H9 (cell line): ENCODE results near the gene TLE6. TPM values are rescaled to one million over a fixed set of nuclear protein-coding genes. Genes with fewer than 3 reads are reported as not detected.

Experiments
- DNase-seq: peaks from one replicate; pipeline ENCODE4 v3.0.0-alpha.2; 2017
- H2AFZ ChIP-seq: one replicate; pipeline ENCODE4 v1.6.1; 2013; ENCODE audit warnings: mild to moderate bottlenecking, low read length, control low read depth, moderate library complexity
- H2AK5ac ChIP-seq: 2 replicates; pipeline ENCODE4 v1.6.1; 2013; ENCODE audit warnings: low read length, control low read depth, mixed read lengths; ENCODE audit not compliant: insufficient read length
- H2BK120ac ChIP-seq: one replicate; pipeline ENCODE4 v1.6.1; 2013; ENCODE audit warnings: low read depth, mild to moderate bottlenecking, low read length, control low read depth, inconsistent platforms; ENCODE audit not compliant: poor library complexity, severe bottlenecking
- H2BK12ac ChIP-seq: 2 replicates; pipeline ENCODE4 v1.6.1; 2013; ENCODE audit warnings: low read length, control low read depth, mixed read lengths, low read depth; ENCODE audit not compliant: insufficient read length
- H2BK15ac ChIP-seq: 2 replicates; pipeline ENCODE4 v1.6.1; 2013; ENCODE audit warnings: low read depth, low read length, control low read depth
- H2BK20ac ChIP-seq: one replicate; pipeline ENCODE4 v1.6.1; 2013; ENCODE audit warnings: low read depth, mild to moderate bottlenecking, low read length, control low read depth, inconsistent platforms; ENCODE audit not compliant: poor library complexity, severe bottlenecking
- H2BK5ac ChIP-seq: 2 replicates; pipeline ENCODE4 v1.6.1; 2013; ENCODE audit warnings: low read length, control low read depth, mixed read lengths; ENCODE audit not compliant: insufficient read length
- H3K14ac ChIP-seq: 2 replicates; pipeline ENCODE4 v1.6.1; 2013; ENCODE audit warnings: low read length, control low read depth; ENCODE audit not compliant: insufficient read depth
- H3K18ac ChIP-seq: 2 replicates; pipeline ENCODE4 v1.6.1; 2013; ENCODE audit warnings: low read depth, mild to moderate bottlenecking, mixed read lengths, low read length, control low read depth; ENCODE audit not compliant: insufficient read length
- H3K23ac ChIP-seq: 2 replicates; pipeline ENCODE4 v1.6.1; 2013; ENCODE audit warnings: low read length, control low read depth, mixed read lengths, low read depth; ENCODE audit not compliant: insufficient read length
- H3K23me2 ChIP-seq: 2 replicates; pipeline ENCODE4 v1.6.1; 2013; ENCODE audit warnings: low read depth, mild to moderate bottlenecking, mixed read lengths, low read length, control low read depth; ENCODE audit not compliant: insufficient read length, poor library complexity, severe bottlenecking
- H3K27ac ChIP-seq: 2 replicates; pipeline ENCODE4 v1.5.1; 2013; ENCODE audit warnings: low read length, control low read depth, mixed read lengths, low read depth; ENCODE audit not compliant: insufficient read length
- H3K27me3 ChIP-seq: 2 replicates; pipeline ENCODE4 v1.6.1; 2013; ENCODE audit warnings: low read length, control low read depth, inconsistent platforms; ENCODE audit not compliant: insufficient read depth
- H3K4ac ChIP-seq: 2 replicates; pipeline ENCODE4 v1.6.1; 2013; ENCODE audit warnings: low read depth, mild to moderate bottlenecking, control low read depth, inconsistent platforms, low read length, moderate library complexity
- H3K4me1 ChIP-seq: 2 replicates; pipeline ENCODE4 v1.6.1; 2013; ENCODE audit warnings: low read length, control low read depth, inconsistent platforms; ENCODE audit not compliant: insufficient read depth
- H3K4me2 ChIP-seq: 2 replicates; pipeline ENCODE4 v1.6.1; 2013; ENCODE audit warnings: low read length, control low read depth, mixed read lengths; ENCODE audit not compliant: insufficient read length, insufficient read depth
- H3K56ac ChIP-seq: 2 replicates; pipeline ENCODE4 v1.6.1; 2013; ENCODE audit warnings: low read depth, mild to moderate bottlenecking, mixed read lengths, low read length, control low read depth; ENCODE audit not compliant: insufficient read length
- H3K79me1 ChIP-seq: 2 replicates; pipeline ENCODE4 v1.6.1; 2013; ENCODE audit warnings: low read depth, mild to moderate bottlenecking, moderate library complexity, low read length, control low read depth, inconsistent platforms; ENCODE audit not compliant: insufficient read depth, poor library complexity, severe bottlenecking
- H3K79me2 ChIP-seq: 2 replicates; pipeline ENCODE4 v1.6.1; 2013; ENCODE audit warnings: low read length, control low read depth, inconsistent platforms; ENCODE audit not compliant: insufficient read depth
- H3K9ac ChIP-seq: 2 replicates; pipeline ENCODE4 v1.6.1; 2013; ENCODE audit warnings: low read length, control low read depth, mixed read lengths; ENCODE audit not compliant: insufficient read length; ENCODE audit errors: extremely low read depth
- H3K9me3 ChIP-seq: one replicate; pipeline ENCODE4 v1.6.1; 2013; ENCODE audit warnings: low read depth, low read length, inconsistent platforms; ENCODE audit not compliant: control insufficient read depth
- H3T11ph ChIP-seq: one replicate; pipeline ENCODE4 v1.6.1; 2013; ENCODE audit warnings: mild to moderate bottlenecking, low read length, control low read depth, inconsistent platforms
- H4K20me1 ChIP-seq: one replicate; pipeline ENCODE4 v1.6.1; 2013; ENCODE audit not compliant: control insufficient read depth, insufficient read length, insufficient read depth
- H4K5ac ChIP-seq: 2 replicates; pipeline ENCODE4 v1.6.1; 2013; ENCODE audit warnings: low read depth, mild to moderate bottlenecking, mixed read lengths, low read length, control low read depth; ENCODE audit not compliant: insufficient read length
- H4K8ac ChIP-seq: replicated peaks from 2 replicates; pipeline ENCODE4 v1.6.1; 2013; ENCODE audit warnings: low read length, control low read depth, mixed read lengths, low read depth; ENCODE audit not compliant: insufficient read length
- H4K91ac ChIP-seq: 2 replicates; pipeline ENCODE4 v1.6.1; 2013; ENCODE audit warnings: low read depth, mild to moderate bottlenecking, moderate library complexity, mixed read lengths, low read length, control low read depth; ENCODE audit not compliant: insufficient read length
- H3K27ac Mint-ChIP-seq, 3 experiments: 2 replicates in 2 of 3; 3 replicates in 1 of 3; pipeline ENCODE4 v1.8.0; 2020 to 2021; ENCODE audit warnings: mixed read lengths in 3 of 3, mild to moderate bottlenecking in 1 of 3, moderate library complexity in 1 of 3
- H3K27me3 Mint-ChIP-seq: 2 replicates; pipeline ENCODE4 v1.8.0; 2021; ENCODE audit warnings: low read depth, mild to moderate bottlenecking, moderate library complexity, mixed read lengths
- H3K36me3 Mint-ChIP-seq, 3 experiments: 2 replicates in 2 of 3; 3 replicates in 1 of 3; pipeline ENCODE4 v1.8.0; 2020 to 2021; ENCODE audit warnings: low read depth in 3 of 3, mixed read lengths in 3 of 3; ENCODE audit not compliant: insufficient read depth in 1 of 3
- H3K4me1 Mint-ChIP-seq, 2 experiments: 2 replicates each; pipeline ENCODE4 v1.8.0; 2020; ENCODE audit warnings: mixed read lengths in 2 of 2
- H3K4me3 Mint-ChIP-seq, 2 experiments: 2 replicates in 1 of 2; 3 replicates in 1 of 2; pipeline ENCODE4 v1.8.0; 2020 to 2021; ENCODE audit warnings: mild to moderate bottlenecking in 2 of 2, mixed read lengths in 2 of 2, moderate library complexity in 1 of 2
- H3K9me3 Mint-ChIP-seq, 2 experiments: 2 replicates in 1 of 2; 3 replicates in 1 of 2; pipeline ENCODE4 v1.8.0; 2020; ENCODE audit warnings: mild to moderate bottlenecking in 2 of 2, mixed read lengths in 2 of 2, moderate library complexity in 1 of 2
- CTCF ChIP-seq: fragments of 200-600 bp; sonication (generic); conservative IDR thresholded peaks from 3 replicates; pipeline ENCODE4 v1.8.0; 2021; ENCODE audit warnings: antibody characterized with exemption, mild to moderate bottlenecking
- WGBS: extraction: QIAGEN DNeasy Blood & Tissue Kit; methylation state at CpG from one replicate; pipeline ENCODE4 v1.1.7; 2013; ENCODE audit warnings: missing lambda C conversion rate, low lambda C conversion rate, mixed read lengths; ENCODE audit not compliant: insufficient read length; ENCODE audit errors: extremely low coverage; 5-methylcytosine and 5-hydroxymethylcytosine counted together
- total RNA-seq: library from RNA; stranded (reverse); gene quantifications from 2 replicates; pipeline ENCODE4 v1.2.1, GENCODE V29; 2021

The TLE6 gene
- total RNA-seq, 1 experiment from 2014 or later = 1.7 TPM

- no peak overlapping the region for H3K4me3 Mint-ChIP-seq
- no peaks in the 10 kb centered on the region for H3K9me3 Mint-ChIP-seq
- Histone ChIP-seq H3K4me2 (no peak overlapping the region), H2BK20ac (no peak overlapping the region), H3K9me3 (no peaks in the 10 kb centered on the region), H3K9ac (no peak overlapping the region), H2AFZ (no peak overlapping the region), H4K5ac (no peak overlapping the region), H3K27ac (no peak overlapping the region), H4K8ac (no peak overlapping the region), H2BK120ac (no peak overlapping the region), H3K23me2 (no peaks in the 10 kb centered on the region), H3T11ph (no peak overlapping the region), H3K23ac (no peak overlapping the region), H3K4ac (no peak overlapping the region), H3K4me1 (no peaks in the 10 kb centered on the region; the same call in 1 of the 2 replicates), H4K20me1 (no peaks in the 10 kb centered on the region), H3K18ac (no peak overlapping the region), H3K79me1 (no peaks in the 10 kb centered on the region), H3K56ac (no peak overlapping the region), H2BK5ac (no peak overlapping the region), H2AK5ac (no peak overlapping the region), H2BK15ac (no peak overlapping the region), H3K27me3 (no peaks in the 10 kb centered on the region), H4K91ac (no peak overlapping the region), H3K14ac (no peak overlapping the region), H2BK12ac (no peak overlapping the region), H3K79me2 (no peaks in the 10 kb centered on the region)
- no peak for TF ChIP-seq CTCF
- peaks cover 29% of the 10 kb centered on the region for H3K27me3 Mint-ChIP-seq
- H3K4me1 Mint-ChIP-seq = peaks cover 3 to 6% of the 10 kb centered on the region in 2 experiments
- no peak overlapping the region for H3K27ac Mint-ChIP-seq
- no peak for DNase-seq
- WGBS = no CpG with 5 or more reads among the region's 28 CpGs
- H3K36me3 Mint-ChIP-seq = no peaks in the 10 kb centered on the region
Observed at GRCh38 chr19:3019211-3019854, 42.0 kb downstream of the TLE6 start.
